NCI-H2171 treated with DMSO at 0.1 percent for 48 hours (cell line): Measurements from ENCODE around the gene MACO1.
"Not testable (repeated sequence)": the region's sequence is repeated elsewhere in the genome, so short reads cannot be mapped to it uniquely, and the experiment has no call there.

Source experiments
- DNase-seq: peaks from one replicate; lab custom pipeline; 2025; lab: John Stamatoyannopoulos, UW

Gene MACO1

GRCh38 chr1:25458541-25459298 is 28.0 kb downstream of the MACO1 start:
- peak; percentile 38 for DNase-seq

GRCh38 chr1:25460020-25460419 is 29.3 kb downstream of the MACO1 start:
- DNase-seq, result no peak

- DNase-seq, result not testable (repeated sequence)
Measured at GRCh38 chr1:25460816-25461215, 30.1 kb downstream of the MACO1 start.

GRCh38 chr1:25461849-25462248 is 31.2 kb downstream of the MACO1 start:
- DNase-seq, result no peak

GRCh38 chr1:25462732-25463131 is 32.0 kb downstream of the MACO1 start:
- DNase-seq, result no peak

- no peak for DNase-seq
Measured at GRCh38 chr1:25467193-25467592, 36.5 kb downstream of the MACO1 start.

GRCh38 chr1:25467616-25468015 is 36.9 kb downstream of the MACO1 start:
- DNase-seq, result no peak

- DNase-seq, result no peak
Measured at GRCh38 chr1:25468033-25468432, 37.3 kb downstream of the MACO1 start.

GRCh38 chr1:25469177-25469576 is 38.5 kb downstream of the MACO1 start:
- DNase-seq, result no peak

GRCh38 chr1:25472471-25472870 is 41.8 kb downstream of the MACO1 start:
- DNase-seq, result no peak

- no peak for DNase-seq
Measured at GRCh38 chr1:25473653-25474225, 43.0 kb downstream of the MACO1 start.

- no peak for DNase-seq
Measured at GRCh38 chr1:25474439-25475047, 43.8 kb downstream of the MACO1 start.

GRCh38 chr1:25476186-25477097 is 45.7 kb downstream of the MACO1 start:
- DNase-seq, result peak; percentile 96

- DNase-seq, result no peak
Measured at GRCh38 chr1:25477448-25478034, 46.8 kb downstream of the MACO1 start.

- DNase-seq, result no peak
Measured at GRCh38 chr1:25478633-25479032, 47.9 kb downstream of the MACO1 start.

GRCh38 chr1:25481625-25482024 is 50.9 kb downstream of the MACO1 start:
- DNase-seq, result peak; percentile 54

GRCh38 chr1:25482211-25482610 is 51.5 kb downstream of the MACO1 start:
- DNase-seq, result peak; percentile 61

GRCh38 chr1:25484096-25484495 is 53.4 kb downstream of the MACO1 start:
- DNase-seq, result no peak

GRCh38 chr1:25484533-25484932 is 53.8 kb downstream of the MACO1 start:
- DNase-seq, result no peak

- DNase-seq, result no peak
Measured at GRCh38 chr1:25485536-25486411, 55.1 kb downstream of the MACO1 start.

- no peak for DNase-seq
Measured at GRCh38 chr1:25486602-25487001, 55.9 kb downstream of the MACO1 start.
